HEK293 (cell line): ENCODE measurements around the gene ZNF440.

Source experiments
- CTCF ChIA-PET: fragments of 350-600 bp; formaldehyde crosslinking; extraction: SDS; loops from one replicate; lab custom pipeline; 2021; ENCODE audit warnings: antibody characterized with exemption; lab: Yijun Ruan, JAX
- POLR2A ChIA-PET: fragments of 300-600 bp; formaldehyde crosslinking; extraction: SDS; loops from one replicate; lab custom pipeline; 2020; ENCODE audit warnings: antibody characterized with exemption, inconsistent platforms; lab: Yijun Ruan, JAX
- H3K27ac ChIP-seq: fragments of 200-500 bp; sonication (Bioruptor generic); 2 replicates; pipeline ENCODE4 v1.5.1; 2014; ENCODE audit warnings: low read depth, low read length, control low read depth, inconsistent platforms; ENCODE audit errors: extremely low read depth
- H3K36me3 ChIP-seq, 2 experiments: fragments of 200-500 bp in 1 of 2; sonication (Bioruptor generic) in 1 of 2; 1 replicate in 1 of 2; 2 replicates in 1 of 2; pipeline ENCODE4 v1.5.1; 2014 to 2017; ENCODE audit warnings: inconsistent platforms in 2 of 2, low read length in 2 of 2; ENCODE audit not compliant: control insufficient read depth in 2 of 2, insufficient read depth in 1 of 2
- H3K4me1 ChIP-seq: fragments of 200-500 bp; sonication (Bioruptor generic); 2 replicates; pipeline ENCODE4 v1.5.1; 2014; ENCODE audit warnings: mild to moderate bottlenecking, low read length, inconsistent platforms; ENCODE audit not compliant: control insufficient read depth, insufficient read depth
- H3K4me3 ChIP-seq: 2 replicates; pipeline ENCODE4 v1.5.1; 2011; ENCODE audit warnings: low read depth, mild to moderate bottlenecking, control low read depth, low read length, moderate library complexity
- H3K9me3 ChIP-seq: fragments of 200-500 bp; sonication (Bioruptor generic); 2 replicates; pipeline ENCODE4 v1.5.1; 2014; ENCODE audit warnings: low read depth, low read length, inconsistent platforms; ENCODE audit not compliant: control insufficient read depth, insufficient read depth
- CTCF ChIP-seq: fragments of 450-650 bp; formaldehyde crosslinking; IDR thresholded peaks from 2 replicates; pipeline ENCODE4 v1.5.1; 2016; ENCODE audit warnings: missing biosample characterization, missing genetic modification characterization
- GLI4 ChIP-seq: fragments of 450-650 bp; formaldehyde crosslinking; IDR thresholded peaks from 2 replicates; pipeline ENCODE4 v1.5.1; 2016; ENCODE audit warnings: missing biosample characterization, missing genetic modification characterization
- HOXC10 ChIP-seq: sonication (generic); formaldehyde crosslinking; IDR thresholded peaks from 2 replicates; pipeline ENCODE4 v1.8.1; 2023; ENCODE audit warnings: mild to moderate bottlenecking, missing genetic modification reagents
- KLF9 ChIP-seq: fragments of 450-650 bp; formaldehyde crosslinking; IDR thresholded peaks from 2 replicates; pipeline ENCODE4 v1.5.1; 2016; ENCODE audit warnings: missing biosample characterization, missing genetic modification characterization, low read depth
- SP2 ChIP-seq: fragments of 450-650 bp; formaldehyde crosslinking; IDR thresholded peaks from 2 replicates; pipeline ENCODE4 v1.5.1; 2016; ENCODE audit warnings: missing biosample characterization, missing genetic modification characterization
- ZBTB1 ChIP-seq: fragments of 450-650 bp; formaldehyde crosslinking; IDR thresholded peaks from 2 replicates; pipeline ENCODE4 v1.5.1; 2016; ENCODE audit warnings: missing biosample characterization, missing genetic modification characterization
- ZNF112 ChIP-seq: fragments of 450-650 bp; formaldehyde crosslinking; IDR thresholded peaks from 2 replicates; pipeline ENCODE4 v1.5.0; 2017; ENCODE audit warnings: missing biosample characterization, missing genetic modification characterization
- ZNF146 ChIP-seq: fragments of 450-650 bp; formaldehyde crosslinking; IDR thresholded peaks from 2 replicates; pipeline ENCODE4 v1.5.1; 2016; ENCODE audit warnings: missing biosample characterization, missing genetic modification characterization
- ZNF184 ChIP-seq: fragments of 450-650 bp; IDR thresholded peaks from 2 replicates; pipeline ENCODE4 v1.5.1; 2018; ENCODE audit warnings: missing biosample characterization, mild to moderate bottlenecking, missing genetic modification characterization
- ZNF2 ChIP-seq: fragments of 450-650 bp; formaldehyde crosslinking; IDR thresholded peaks from 2 replicates; pipeline ENCODE4 v1.5.1; 2016; ENCODE audit warnings: missing biosample characterization, missing genetic modification characterization
- ZNF223 ChIP-seq: fragments of 450-650 bp; formaldehyde crosslinking; IDR thresholded peaks from 2 replicates; pipeline ENCODE4 v1.5.1; 2016; ENCODE audit warnings: missing biosample characterization, missing genetic modification characterization
- ZNF24 ChIP-seq: fragments of 450-650 bp; formaldehyde crosslinking; IDR thresholded peaks from 2 replicates; pipeline ENCODE4 v1.5.1; 2016; ENCODE audit warnings: missing biosample characterization, missing genetic modification characterization
- ZNF302 ChIP-seq: fragments of 450-650 bp; formaldehyde crosslinking; IDR thresholded peaks from 2 replicates; pipeline ENCODE4 v1.5.1; 2016; ENCODE audit warnings: missing biosample characterization, missing genetic modification characterization, low read depth
- ZNF324 ChIP-seq: fragments of 450-650 bp; formaldehyde crosslinking; IDR thresholded peaks from 2 replicates; pipeline ENCODE4 v1.5.1; 2016; ENCODE audit warnings: missing biosample characterization, missing genetic modification characterization
- ZNF398 ChIP-seq: fragments of 450-650 bp; formaldehyde crosslinking; IDR thresholded peaks from 2 replicates; pipeline ENCODE4 v1.5.1; 2017; ENCODE audit warnings: missing biosample characterization, missing genetic modification characterization
- ZNF501 ChIP-seq: fragments of 450-650 bp; formaldehyde crosslinking; IDR thresholded peaks from 2 replicates; pipeline ENCODE4 v1.5.1; 2016; ENCODE audit warnings: missing biosample characterization, missing genetic modification characterization
- ZNF514 ChIP-seq: fragments of 450-650 bp; formaldehyde crosslinking; IDR thresholded peaks from 2 replicates; pipeline ENCODE4 v1.5.1; 2016; ENCODE audit warnings: missing biosample characterization, missing genetic modification characterization
- ZNF629 ChIP-seq: fragments of 450-650 bp; formaldehyde crosslinking; IDR thresholded peaks from 2 replicates; pipeline ENCODE4 v1.5.1; 2017; ENCODE audit warnings: missing biosample characterization, missing genetic modification characterization
- ZNF654 ChIP-seq: fragments of 450-650 bp; formaldehyde crosslinking; IDR thresholded peaks from 2 replicates; pipeline ENCODE4 v1.5.1; 2016; ENCODE audit warnings: low read depth, missing biosample characterization, missing genetic modification characterization
- ZNF660 ChIP-seq: fragments of 450-650 bp; IDR thresholded peaks from 2 replicates; pipeline ENCODE4 v1.5.1; 2018; ENCODE audit warnings: missing biosample characterization, mild to moderate bottlenecking, missing genetic modification characterization
- ZNF670 ChIP-seq: fragments of 450-650 bp; formaldehyde crosslinking; IDR thresholded peaks from 2 replicates; pipeline ENCODE4 v1.5.1; 2016; ENCODE audit warnings: missing biosample characterization, missing genetic modification characterization, low read depth
- ZNF677 ChIP-seq: fragments of 450-650 bp; IDR thresholded peaks from 2 replicates; pipeline ENCODE4 v1.5.0; 2018; ENCODE audit warnings: missing biosample characterization, mild to moderate bottlenecking, missing genetic modification characterization, moderate library complexity
- ZNF843 ChIP-seq: fragments of 450-650 bp; formaldehyde crosslinking; IDR thresholded peaks from 2 replicates; pipeline ENCODE4 v1.5.1; 2016; ENCODE audit warnings: missing biosample characterization, missing genetic modification characterization
- ZXDB ChIP-seq: fragments of 450-650 bp; formaldehyde crosslinking; IDR thresholded peaks from 2 replicates; pipeline ENCODE4 v1.5.1; 2016; ENCODE audit warnings: missing biosample characterization, missing genetic modification characterization
- TF ChIP-seq, protein P1 (sequence below): fragments of 450-650 bp; formaldehyde crosslinking; IDR thresholded peaks from 2 replicates; pipeline ENCODE4 v1.5.1; 2017; ENCODE audit warnings: missing biosample characterization, mild to moderate bottlenecking, missing genetic modification characterization, moderate library complexity
- TF ChIP-seq, protein P2 (sequence below): fragments of 450-650 bp; IDR thresholded peaks from 2 replicates; pipeline ENCODE4 v1.5.1; 2018; ENCODE audit warnings: missing biosample characterization, mild to moderate bottlenecking, missing genetic modification characterization
- TF ChIP-seq, protein P3 (sequence below): fragments of 450-650 bp; formaldehyde crosslinking; IDR thresholded peaks from 2 replicates; pipeline ENCODE4 v1.5.1; 2016; ENCODE audit warnings: missing biosample characterization, missing genetic modification characterization

ZNF440 gene

GRCh38 chr19:11881151-11881800 lies 67.2 kb downstream of the ZNF440 start:
- no peaks in the 10 kb centered on the region for H3K4me1 ChIP-seq
- no peaks in the 10 kb centered on the region for H3K9me3 ChIP-seq
- ChIA-PET POLR2A (no interaction called here), CTCF (interaction anchor here (1.0 to 1.7 kb wide), 4 partner anchors 14 to 107 kb away, joined by 4 to 6 read pairs (median 6); no protein-coding TSS in a partner anchor)
- H3K27ac ChIP-seq, result no peak overlapping the region
- H3K4me3 ChIP-seq, result no peak overlapping the region
- TF ChIP-seq ZNF629, result no peak
- 0 out of 2 replicates have a peak, but pooled peaks have one; percentile 21 for TF ChIP-seq ZNF2 (tag by site-specific recombination)
- TF ChIP-seq ZNF660 (tag by site-specific recombination), result 0 out of 2 replicates have a peak, but pooled peaks have one; percentile 41
- TF ChIP-seq ZNF654 (tag by site-specific recombination), result peak; percentile 95
- no peak for TF ChIP-seq SP2
- TF ChIP-seq KLF9 (tag by site-specific recombination), result 0 out of 2 replicates have a peak, but pooled peaks have one; percentile 13
- no peak for TF ChIP-seq ZNF146
- TF ChIP-seq, protein P1, sequence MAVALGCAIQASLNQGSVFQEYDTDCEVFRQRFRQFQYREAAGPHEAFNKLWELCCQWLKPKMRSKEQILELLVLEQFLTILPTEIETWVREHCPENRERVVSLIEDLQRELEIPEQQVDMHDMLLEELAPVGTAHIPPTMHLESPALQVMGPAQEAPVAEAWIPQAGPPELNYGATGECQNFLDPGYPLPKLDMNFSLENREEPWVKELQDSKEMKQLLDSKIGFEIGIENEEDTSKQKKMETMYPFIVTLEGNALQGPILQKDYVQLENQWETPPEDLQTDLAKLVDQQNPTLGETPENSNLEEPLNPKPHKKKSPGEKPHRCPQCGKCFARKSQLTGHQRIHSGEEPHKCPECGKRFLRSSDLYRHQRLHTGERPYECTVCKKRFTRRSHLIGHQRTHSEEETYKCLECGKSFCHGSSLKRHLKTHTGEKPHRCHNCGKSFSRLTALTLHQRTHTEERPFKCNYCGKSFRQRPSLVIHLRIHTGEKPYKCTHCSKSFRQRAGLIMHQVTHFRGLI (tag by site-specific recombination), result no peak
- TF ChIP-seq ZNF24 (tag by site-specific recombination), result no peak
- peak; percentile 63 for TF ChIP-seq CTCF (tag by site-specific recombination)
- TF ChIP-seq, all 188 proteins: peak for 5
- H3K36me3 ChIP-seq, result no peaks in the 10 kb centered on the region

- no peaks in the 10 kb centered on the region for H3K4me1 ChIP-seq
- POLR2A ChIA-PET, result interaction anchor here (0.6 kb wide), 1 partner anchor 37 kb away, joined by 3 read pairs; no protein-coding TSS in a partner anchor
- H3K9me3 ChIP-seq, result no peaks in the 10 kb centered on the region
- CTCF ChIA-PET, result interaction anchor here (0.7 to 1.2 kb wide), 5 partner anchors 81 to 758 kb away, joined by 3 to 5 read pairs (median 4); no protein-coding TSS in a partner anchor
- H3K36me3 ChIP-seq, result no peaks in the 10 kb centered on the region
- TF ChIP-seq ZNF501 (tag by site-specific recombination) (no peak), HOXC10 (no peak), GLI4 (tag by site-specific recombination) (no peak), ZNF324 (tag by site-specific recombination) (no peak), ZBTB1 (tag by site-specific recombination) (no peak), ZNF112 (tag by site-specific recombination) (no peak), ZNF184 (tag by site-specific recombination) (no peak), ZNF843 (tag by site-specific recombination) (no peak), ZNF677 (tag by site-specific recombination) (no peak), ZNF514 (no peak), ZNF223 (tag by site-specific recombination) (no peak), ZXDB (no peak), ZNF302 (no peak), ZNF398 (tag by site-specific recombination) (no peak), ZNF670 (tag by site-specific recombination) (no peak)
- TF ChIP-seq, protein P2, sequence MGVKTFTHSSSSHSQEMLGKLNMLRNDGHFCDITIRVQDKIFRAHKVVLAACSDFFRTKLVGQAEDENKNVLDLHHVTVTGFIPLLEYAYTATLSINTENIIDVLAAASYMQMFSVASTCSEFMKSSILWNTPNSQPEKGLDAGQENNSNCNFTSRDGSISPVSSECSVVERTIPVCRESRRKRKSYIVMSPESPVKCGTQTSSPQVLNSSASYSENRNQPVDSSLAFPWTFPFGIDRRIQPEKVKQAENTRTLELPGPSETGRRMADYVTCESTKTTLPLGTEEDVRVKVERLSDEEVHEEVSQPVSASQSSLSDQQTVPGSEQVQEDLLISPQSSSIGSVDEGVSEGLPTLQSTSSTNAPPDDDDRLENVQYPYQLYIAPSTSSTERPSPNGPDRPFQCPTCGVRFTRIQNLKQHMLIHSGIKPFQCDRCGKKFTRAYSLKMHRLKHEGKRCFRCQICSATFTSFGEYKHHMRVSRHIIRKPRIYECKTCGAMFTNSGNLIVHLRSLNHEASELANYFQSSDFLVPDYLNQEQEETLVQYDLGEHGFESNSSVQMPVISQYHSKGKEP (tag by site-specific recombination), result no peak
- TF ChIP-seq, protein P3, sequence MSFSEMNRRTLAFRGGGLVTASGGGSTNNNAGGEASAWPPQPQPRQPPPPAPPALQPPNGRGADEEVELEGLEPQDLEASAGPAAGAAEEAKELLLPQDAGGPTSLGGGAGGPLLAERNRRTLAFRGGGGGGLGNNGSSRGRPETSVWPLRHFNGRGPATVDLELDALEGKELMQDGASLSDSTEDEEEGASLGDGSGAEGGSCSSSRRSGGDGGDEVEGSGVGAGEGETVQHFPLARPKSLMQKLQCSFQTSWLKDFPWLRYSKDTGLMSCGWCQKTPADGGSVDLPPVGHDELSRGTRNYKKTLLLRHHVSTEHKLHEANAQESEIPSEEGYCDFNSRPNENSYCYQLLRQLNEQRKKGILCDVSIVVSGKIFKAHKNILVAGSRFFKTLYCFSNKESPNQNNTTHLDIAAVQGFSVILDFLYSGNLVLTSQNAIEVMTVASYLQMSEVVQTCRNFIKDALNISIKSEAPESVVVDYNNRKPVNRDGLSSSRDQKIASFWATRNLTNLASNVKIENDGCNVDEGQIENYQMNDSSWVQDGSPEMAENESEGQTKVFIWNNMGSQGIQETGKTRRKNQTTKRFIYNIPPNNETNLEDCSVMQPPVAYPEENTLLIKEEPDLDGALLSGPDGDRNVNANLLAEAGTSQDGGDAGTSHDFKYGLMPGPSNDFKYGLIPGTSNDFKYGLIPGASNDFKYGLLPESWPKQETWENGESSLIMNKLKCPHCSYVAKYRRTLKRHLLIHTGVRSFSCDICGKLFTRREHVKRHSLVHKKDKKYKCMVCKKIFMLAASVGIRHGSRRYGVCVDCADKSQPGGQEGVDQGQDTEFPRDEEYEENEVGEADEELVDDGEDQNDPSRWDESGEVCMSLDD (tag by site-specific recombination), result no peak
- H3K27ac ChIP-seq, result no peak overlapping the region
- H3K4me3 ChIP-seq, result no peak overlapping the region
Measured at GRCh38 chr19:11882606-11883005, 68.5 kb downstream of the ZNF440 start.
